GM21825 (cell line): Measurements from ENCODE around the gene LHX2.

Experiments used
- ATAC-seq: cut with Tn5 transposase; IDR thresholded peaks from one replicate; pipeline ENCODE4 v1.9.1; 2021; ENCODE audit warnings: mild to moderate bottlenecking, moderate library complexity; ENCODE audit not compliant: unreplicated experiment

The LHX2 gene

GRCh38 chr9:124052401-124052800 lies 40.8 kb downstream of the LHX2 start:
- no peak for ATAC-seq

DNA sequence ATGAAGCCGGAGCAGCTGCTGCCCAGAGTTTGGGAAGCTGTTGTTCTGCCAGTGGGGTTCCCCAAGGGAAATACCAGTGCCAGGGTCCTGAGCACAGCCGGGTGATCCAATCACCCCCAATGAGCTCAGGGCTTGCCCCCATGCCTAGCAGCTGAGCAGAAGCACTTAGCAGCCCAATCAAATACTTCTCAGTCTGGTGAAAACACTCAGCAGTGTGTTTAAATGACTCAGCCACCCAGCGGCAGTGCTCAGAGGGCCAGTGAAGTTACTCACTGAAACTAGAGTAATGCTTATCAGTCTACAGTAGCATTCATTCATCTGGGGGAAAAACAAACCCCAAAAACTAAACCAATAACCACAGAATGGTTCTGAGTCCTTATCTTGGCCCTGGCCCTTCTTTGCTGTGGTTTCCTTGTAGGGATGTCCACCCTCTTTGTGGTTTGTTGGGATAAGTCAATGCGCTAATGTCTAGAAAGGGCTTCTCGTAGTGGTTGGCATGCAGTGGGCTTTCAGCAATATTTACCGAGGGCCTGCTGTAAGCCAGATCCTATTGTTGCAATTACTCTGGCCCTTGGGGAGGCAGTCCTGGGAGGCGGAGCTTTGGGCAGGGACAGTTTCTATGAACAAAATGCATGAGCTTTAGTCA lies 43.1 kb downstream of the LHX2 start:
- ATAC-seq: peak; percentile 86

DNA sequence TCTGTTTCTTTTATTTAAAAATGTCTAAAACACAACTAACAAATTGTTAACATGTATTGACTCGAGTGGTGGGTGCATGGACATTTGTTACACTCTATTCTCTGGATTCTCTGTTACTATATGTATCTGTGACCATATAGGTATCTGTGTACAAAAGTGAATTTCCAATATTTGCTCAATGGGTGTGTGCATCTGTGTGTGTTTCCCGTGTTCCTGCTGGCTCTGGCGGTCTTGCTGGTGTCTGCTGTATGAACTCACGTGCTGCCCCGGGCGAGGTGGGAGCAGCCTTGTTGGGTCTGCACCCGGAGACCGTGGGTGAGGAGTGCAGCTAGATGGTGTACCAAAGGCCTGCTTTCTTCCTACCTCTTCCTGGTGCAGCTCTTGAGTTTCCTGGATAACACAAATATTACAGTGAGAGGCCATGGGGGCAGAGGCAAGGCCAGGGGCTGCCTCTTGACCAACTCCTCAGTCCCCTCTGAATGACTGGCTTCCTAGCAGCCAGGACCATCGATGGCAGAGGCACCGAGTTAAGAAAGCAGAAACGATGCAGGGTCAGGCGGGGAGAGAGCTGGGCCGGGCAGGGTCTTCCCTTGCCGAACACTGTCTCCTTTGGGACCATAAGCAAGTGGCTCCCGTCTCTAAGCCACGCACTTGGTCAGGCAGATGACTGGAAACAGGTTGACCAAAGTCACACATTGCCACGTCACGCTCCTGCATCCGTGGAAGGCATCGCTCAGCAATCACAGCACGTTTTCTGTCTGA lies 49.5 kb downstream of the LHX2 start:
- ATAC-seq: no peak

- ATAC-seq: no peak
These were observed 50.6 kb downstream of the LHX2 start for GRCh38 chr9:124062172-124062571.

GRCh38 chr9:124066783-124067577 lies 55.4 kb downstream of the LHX2 start:
- ATAC-seq: no peak

- ATAC-seq: no peak
These were observed 56.7 kb downstream of the LHX2 start for GRCh38 chr9:124068251-124068650.

DNA sequence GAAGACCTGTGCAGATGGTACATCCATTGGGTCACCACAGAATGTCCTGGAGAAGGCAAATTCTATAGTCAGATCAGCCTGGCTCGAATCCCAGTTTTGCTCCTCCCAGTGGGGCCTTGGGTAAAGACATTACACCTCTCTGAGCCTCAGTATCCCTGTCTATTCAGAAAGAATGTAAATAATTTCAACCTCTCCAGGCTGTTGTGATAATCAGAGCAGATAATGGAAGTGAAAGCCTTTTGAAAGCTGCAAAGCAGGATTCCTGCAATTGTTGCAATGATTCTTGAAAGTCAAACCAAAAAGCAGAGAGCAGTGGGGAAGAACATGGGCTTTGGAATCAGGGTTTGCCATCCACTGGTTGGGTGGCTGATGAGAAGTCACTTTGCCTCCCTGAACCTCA lies 63.2 kb downstream of the LHX2 start:
- ATAC-seq: no peak

DNA sequence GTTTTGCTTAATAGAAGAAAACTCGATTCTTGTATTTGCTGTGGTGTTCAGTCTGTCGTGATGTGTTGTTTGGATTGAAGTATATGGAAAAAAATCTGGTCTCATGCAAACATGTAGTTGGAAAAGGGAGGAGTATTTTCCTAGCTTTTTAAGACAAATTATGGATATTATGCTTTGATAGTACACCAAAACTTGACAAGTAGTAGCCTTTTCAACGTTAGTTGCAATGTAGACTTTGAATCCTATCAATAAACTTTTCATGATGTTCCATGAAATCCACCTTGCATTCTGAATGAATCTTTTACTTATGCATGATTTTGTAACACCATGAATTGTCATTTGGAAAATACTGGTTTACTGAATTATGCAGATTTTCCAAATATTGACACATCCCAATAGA lies 64.2 kb downstream of the LHX2 start:
- ATAC-seq: no peak

- no peak for ATAC-seq
These were observed 66.5 kb downstream of the LHX2 start for GRCh38 chr9:124077915-124078572.

DNA sequence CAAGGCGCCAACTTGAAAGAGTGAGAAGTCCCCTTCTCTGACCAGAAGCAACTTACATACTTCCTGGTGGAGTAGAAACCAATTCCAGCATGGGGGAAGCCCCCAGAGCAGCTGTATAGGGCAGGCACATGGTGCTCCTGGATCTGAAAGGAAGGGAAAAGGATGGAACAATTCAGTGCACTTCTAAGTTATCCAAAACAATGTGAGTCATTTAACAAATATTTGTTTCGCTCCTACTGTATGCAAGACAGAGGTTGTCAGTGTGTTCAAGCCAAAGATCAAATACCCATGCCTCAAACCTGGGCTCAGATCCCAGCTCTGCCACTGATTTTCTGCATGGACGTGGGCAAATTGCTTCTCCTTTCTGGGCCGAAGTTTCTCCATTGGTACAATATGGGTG lies 67.1 kb downstream of the LHX2 start:
- ATAC-seq: no peak

DNA sequence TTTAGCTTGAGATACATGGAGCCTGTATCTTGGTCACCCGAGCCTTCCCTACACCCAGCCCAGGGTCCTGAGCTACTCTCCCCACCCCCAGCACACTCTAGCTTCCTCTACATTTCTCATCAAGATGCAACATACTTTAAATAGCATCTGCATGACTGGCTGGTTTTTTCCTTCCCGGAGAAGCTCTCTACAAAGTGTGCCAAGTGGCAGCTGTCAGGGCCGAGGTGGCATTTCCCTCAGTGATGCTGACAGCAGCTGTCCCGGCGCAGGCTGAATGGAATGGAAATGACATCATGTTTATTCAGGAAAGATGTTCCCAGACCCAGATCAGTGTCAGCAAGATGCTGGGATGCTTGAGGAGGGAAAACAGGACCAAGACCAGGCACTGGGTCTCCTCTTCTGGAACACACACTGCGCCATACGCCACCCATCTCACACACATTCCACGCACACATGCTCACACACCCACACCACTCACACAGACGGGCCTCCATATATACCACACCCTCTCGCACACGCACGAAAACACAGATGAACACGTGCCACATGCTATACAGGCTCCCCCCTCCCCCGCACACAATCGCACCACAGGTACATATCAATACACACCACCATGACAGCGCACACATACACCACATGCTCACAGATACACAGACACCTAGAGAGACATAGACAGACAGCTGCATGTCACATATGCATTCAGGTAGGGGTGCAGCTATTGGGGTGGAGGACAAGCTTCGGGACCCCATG lies 67.8 kb downstream of the LHX2 start:
- no peak for ATAC-seq

DNA sequence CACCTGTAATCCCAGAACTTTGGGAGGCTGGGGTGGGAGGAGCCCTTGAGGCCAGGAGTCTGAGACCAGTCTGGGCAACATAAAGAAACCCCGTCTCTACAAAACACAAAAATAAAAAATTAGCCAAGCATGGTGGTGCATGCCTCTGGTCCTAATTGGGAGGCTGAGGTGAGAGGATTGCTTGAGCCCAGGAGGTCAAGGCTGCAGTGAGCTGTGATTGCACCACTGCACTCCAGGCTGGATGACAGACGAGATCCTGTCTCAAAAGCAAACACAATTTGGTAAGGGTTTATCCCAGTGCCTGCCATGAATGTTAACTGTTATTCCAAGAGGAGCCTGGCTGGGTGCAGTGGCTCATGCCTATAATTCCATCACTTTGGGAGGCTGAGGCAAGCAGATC lies 71.1 kb downstream of the LHX2 start:
- no peak for ATAC-seq
